ENCODE data around the gene SSNA1.
"Not testable (repeated sequence)": the region's sequence is repeated elsewhere in the genome, so short reads cannot be mapped to it uniquely, and the experiment has no call there.

Gene SSNA1

DNA sequence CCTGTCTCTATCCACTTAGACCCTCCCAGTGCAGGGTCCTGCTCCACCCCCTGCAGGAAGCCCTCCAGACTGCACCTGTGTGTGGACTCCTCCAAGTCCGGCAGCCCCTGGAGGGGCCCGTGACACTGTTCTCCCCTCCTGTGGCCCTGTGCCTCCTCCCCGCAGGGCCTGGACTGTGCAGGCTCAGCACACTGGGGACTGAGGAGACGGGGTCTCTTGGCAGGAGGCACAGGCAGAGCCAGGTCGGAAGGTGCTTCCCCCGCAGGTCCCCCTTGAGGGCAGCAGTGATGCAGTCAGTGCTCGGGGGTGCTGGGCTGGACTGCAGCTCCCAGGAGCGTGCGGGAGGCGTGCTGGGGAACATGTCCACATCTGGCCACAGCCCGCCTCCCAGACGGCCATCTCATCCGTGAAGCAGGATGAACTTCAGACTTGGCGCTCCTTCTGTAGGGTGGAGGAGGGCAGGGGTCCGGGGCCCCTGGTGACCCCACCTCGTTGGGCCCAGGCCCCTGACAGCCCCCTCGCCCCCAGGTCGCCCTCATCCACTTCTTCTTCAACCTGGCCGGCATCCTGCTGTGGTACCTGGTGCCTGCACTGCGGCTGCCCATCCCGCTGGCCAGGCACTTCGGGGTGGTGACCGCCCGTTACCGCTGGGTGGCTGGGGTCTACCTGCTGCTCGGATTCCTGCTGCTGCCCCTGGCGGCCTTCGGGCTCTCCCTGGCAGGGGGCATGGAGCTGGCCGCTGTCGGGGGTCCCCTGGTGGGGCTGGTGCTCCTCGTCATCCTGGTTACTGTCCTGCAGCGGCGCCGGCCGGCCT is 47.2 kb downstream of the SSNA1 start:
- TF ChIP-seq, protein P1, sequence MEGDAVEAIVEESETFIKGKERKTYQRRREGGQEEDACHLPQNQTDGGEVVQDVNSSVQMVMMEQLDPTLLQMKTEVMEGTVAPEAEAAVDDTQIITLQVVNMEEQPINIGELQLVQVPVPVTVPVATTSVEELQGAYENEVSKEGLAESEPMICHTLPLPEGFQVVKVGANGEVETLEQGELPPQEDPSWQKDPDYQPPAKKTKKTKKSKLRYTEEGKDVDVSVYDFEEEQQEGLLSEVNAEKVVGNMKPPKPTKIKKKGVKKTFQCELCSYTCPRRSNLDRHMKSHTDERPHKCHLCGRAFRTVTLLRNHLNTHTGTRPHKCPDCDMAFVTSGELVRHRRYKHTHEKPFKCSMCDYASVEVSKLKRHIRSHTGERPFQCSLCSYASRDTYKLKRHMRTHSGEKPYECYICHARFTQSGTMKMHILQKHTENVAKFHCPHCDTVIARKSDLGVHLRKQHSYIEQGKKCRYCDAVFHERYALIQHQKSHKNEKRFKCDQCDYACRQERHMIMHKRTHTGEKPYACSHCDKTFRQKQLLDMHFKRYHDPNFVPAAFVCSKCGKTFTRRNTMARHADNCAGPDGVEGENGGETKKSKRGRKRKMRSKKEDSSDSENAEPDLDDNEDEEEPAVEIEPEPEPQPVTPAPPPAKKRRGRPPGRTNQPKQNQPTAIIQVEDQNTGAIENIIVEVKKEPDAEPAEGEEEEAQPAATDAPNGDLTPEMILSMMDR (IDR thresholded peaks at IDR 0.05; ENCODE audit: insufficient read depth, low read length, missing control alignments): no peak
- ChIA-PET CTCF (interaction anchor here (0.6 to 8.1 kb wide), 30 partner anchors 10 to 447 kb away, joined by 3 to 139 read pairs (median 6); partner anchors contain the start of genes CYSRT1, DPP7, MAN1B1 and NDOR1), POLR2A (interaction anchor here (1.0 kb wide), 1 partner anchor 12 kb away, joined by 3 read pairs; no protein-coding TSS in a partner anchor)
- no peak for DNase-seq (ENCODE audit: low read depth, low spot score)
- H3K4me3 ChIP-seq (ENCODE audit: low read depth, low read length): no peak overlapping the region

DNA sequence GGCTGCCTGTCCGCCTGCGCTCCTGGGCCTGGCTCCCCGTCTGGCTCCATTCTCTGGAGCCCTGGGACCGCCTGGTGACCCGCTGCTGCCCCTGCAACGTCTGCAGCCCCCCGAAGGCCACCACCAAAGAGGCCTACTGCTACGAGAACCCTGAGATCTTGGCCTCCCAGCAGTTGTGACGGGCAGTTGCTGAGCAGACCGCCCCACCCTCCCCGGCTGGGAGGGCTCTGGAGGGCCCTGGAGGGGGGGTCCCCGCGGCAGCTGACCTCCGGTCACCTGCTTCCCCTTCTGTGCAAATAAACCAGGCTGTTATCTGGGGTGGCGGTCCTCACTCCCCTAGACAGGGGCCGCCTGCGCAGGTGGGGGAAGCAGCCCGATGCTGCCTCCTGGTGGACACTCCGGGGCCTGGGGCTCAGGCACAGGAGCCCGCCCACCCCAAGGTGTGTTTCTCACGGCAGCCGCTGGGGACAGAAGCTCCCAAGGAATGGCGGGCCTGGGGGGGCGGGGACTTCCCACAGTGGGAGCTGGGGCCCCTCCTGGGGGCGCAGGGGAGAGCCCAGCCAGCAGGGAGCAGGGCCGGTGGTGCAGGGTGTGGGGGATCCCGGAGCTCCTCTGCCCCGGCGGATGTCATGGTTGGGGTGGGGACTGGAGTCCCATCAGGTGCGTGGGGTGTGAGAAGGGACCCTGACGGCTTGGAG is 47.9 kb downstream of the SSNA1 start:
- ChIA-PET POLR2A (interaction anchor here (1.0 kb wide), 1 partner anchor 13 kb away, joined by 3 read pairs; no protein-coding TSS in a partner anchor), CTCF (interaction anchor here (0.6 to 8.1 kb wide), 59 partner anchors 9 to 449 kb away, joined by 3 to 139 read pairs (median 4); partner anchors contain the start of genes CYSRT1, DPP7, EXD3 and LRRC26)
- no peak for DNase-seq (ENCODE audit: low read depth, low spot score)
- H3K4me3 ChIP-seq (ENCODE audit: low read depth, low read length): no peak overlapping the region
- TF ChIP-seq, protein P1 (IDR thresholded peaks at IDR 0.05; ENCODE audit: insufficient read depth, low read length, missing control alignments): peak; percentile 98

DNA sequence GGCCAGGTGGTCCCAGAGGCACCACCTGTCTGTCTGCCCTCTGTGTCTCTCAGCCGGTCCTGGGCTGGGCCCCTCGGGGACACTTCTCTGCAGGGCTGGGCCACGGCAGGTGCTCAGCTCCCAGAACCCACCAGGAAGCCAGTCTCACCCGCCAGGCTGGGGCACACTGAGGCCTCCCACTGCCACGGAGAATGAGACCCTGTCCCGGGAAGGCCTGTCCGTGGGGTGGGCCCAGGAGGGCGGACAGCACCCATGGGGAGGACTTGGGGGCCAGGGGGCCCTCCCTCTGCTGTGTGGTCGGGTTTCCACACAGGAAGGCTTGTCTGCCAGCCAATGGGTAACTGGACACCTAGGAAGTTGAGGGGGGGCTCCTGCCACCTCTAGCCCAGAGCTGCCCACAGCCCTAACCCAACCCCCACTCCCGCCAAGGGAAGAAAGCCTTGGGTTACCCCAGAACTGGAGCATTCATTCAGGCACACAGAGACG is 48.5 kb downstream of the SSNA1 start:
- CTCF ChIA-PET: interaction anchor here (0.6 to 8.1 kb wide), 59 partner anchors 8 to 450 kb away, joined by 3 to 139 read pairs (median 4); partner anchors contain the start of genes CYSRT1, DPP7, EXD3 and LRRC26
- TF ChIP-seq, protein P1 (IDR thresholded peaks at IDR 0.05; ENCODE audit: insufficient read depth, low read length, missing control alignments): no peak
- no peak overlapping the region for H3K4me3 ChIP-seq (ENCODE audit: low read depth, low read length)
- no peak for DNase-seq (ENCODE audit: low read depth, low spot score)
- POLR2A ChIA-PET: interaction anchor here (1.0 kb wide), 1 partner anchor 14 kb away, joined by 3 read pairs; no protein-coding TSS in a partner anchor

DNA sequence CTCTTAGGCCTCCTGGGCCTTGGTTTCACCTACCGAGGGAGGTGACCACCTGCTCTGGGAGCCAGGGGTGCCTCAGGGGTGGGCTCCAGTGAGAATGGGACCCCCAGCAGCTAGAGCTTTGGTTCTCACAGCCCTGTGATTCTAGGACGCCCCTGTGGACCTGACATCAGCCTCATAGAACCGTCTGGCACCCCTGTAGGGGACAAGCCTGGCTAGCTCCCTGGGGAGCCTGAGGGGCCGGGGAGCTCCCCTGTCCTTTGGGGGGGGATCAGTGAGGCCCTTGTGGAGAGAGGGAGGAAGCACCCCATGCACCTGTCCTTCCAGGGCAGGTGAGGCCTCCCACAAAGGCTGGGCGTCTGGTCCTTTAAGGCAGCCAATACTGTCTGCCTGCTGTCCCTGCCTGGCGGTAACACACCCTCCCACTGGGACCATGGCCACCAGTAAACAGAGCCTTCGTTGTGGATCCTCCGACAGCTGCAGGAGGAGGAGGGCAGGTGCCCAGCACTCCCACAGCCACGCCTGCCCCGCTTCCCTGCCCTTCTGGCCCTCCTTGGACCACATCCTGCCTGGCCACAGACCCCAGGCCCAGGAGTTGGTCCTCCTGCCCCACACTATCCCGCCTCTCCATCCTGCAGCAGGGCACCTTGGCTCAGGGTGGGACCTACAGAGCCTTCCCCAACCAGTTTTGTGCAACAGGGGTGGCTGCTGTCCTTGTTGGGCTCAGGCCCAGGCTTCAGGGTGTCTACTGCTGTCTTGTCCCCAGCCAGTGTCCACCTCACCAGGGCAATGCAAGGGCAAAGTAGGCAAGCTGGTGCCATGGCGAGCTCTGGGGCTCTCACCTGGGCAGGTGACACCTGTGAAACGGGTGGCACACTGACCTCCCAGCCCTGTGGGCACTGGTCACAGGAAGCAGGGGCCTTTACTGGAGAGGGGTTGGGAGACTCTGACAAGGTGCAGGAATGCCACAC is 49.6 kb downstream of the SSNA1 start:
- ChIA-PET CTCF (interaction anchor here (0.7 to 8.1 kb wide), 17 partner anchors 9 to 296 kb away, joined by 3 to 139 read pairs (median 5); partner anchors contain the start of genes CYSRT1, NDOR1, NELFB and RNF208), POLR2A (no interaction called here)
- no peak for DNase-seq (ENCODE audit: low read depth, low spot score)
- TF ChIP-seq, protein P1 (IDR thresholded peaks at IDR 0.05; ENCODE audit: insufficient read depth, low read length, missing control alignments): no peak
- H3K4me3 ChIP-seq (ENCODE audit: low read depth, low read length): no peak overlapping the region

DNA sequence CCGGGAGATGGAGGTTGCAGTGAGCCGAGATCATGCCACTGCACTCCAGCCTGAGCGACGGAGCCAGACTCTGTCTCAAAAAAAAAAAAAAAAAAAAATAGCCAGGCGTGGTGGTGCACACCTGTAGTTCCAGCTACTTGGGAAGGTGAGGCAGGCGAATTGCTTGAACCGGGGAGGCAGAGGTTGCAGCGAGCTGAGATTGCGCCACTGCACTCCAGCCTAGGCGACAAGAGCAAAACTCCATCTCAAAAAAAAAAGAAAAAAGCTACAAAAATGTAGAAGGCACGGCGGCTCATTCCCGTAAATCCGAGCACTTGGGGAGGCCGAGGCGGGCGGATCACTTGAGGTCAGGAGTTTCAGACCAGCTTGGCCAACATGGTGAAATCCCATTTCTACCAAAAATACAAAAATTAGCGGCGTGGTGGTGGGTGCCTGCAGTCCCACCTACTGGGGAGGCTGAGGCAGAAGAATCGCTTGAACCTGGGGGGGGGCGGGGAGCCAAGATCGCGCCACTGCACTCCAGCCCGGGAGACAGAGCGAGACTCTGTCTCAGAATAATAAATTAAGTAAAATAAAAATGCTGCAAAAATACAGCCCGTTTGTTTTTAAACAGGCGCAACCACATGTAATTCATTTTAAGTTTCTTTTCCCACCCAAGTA is 51.2 kb downstream of the SSNA1 start:
- DNase-seq (ENCODE audit: low read depth, low spot score): not testable (repeated sequence)
- peak overlapping the region; percentile 71 for H3K4me3 ChIP-seq (ENCODE audit: low read depth, low read length)
- POLR2A ChIA-PET: interaction anchor here (1.2 to 7.4 kb wide), 10 partner anchors 9 to 156 kb away, joined by 5 to 164 read pairs (median 12); partner anchors contain the start of genes ANAPC2, MAN1B1, NELFB and RNF208
- CTCF ChIA-PET: interaction anchor here (0.7 to 8.1 kb wide), 8 partner anchors 8 to 514 kb away, joined by 3 to 139 read pairs (median 3); partner anchors contain the start of genes CYSRT1, RNF208 and RNF224

Measured in AG04449 (cell line).